AG20443 (cell line): ENCODE measurements around the gene ADAMTSL4.
"Not testable (repeated sequence)": the region's sequence is repeated elsewhere in the genome, so short reads cannot be mapped to it uniquely, and the experiment has no call there.

Experiments
- DNase-seq: peaks from one replicate; pipeline ENCODE4 v3.0.0; 2012; ENCODE audit warnings: low spot score, mixed read lengths

ADAMTSL4 gene

GRCh38 chr1:150555198-150555970 lies 6.2 kb downstream of the ADAMTSL4 start:
- DNase-seq: no peak

DNA sequence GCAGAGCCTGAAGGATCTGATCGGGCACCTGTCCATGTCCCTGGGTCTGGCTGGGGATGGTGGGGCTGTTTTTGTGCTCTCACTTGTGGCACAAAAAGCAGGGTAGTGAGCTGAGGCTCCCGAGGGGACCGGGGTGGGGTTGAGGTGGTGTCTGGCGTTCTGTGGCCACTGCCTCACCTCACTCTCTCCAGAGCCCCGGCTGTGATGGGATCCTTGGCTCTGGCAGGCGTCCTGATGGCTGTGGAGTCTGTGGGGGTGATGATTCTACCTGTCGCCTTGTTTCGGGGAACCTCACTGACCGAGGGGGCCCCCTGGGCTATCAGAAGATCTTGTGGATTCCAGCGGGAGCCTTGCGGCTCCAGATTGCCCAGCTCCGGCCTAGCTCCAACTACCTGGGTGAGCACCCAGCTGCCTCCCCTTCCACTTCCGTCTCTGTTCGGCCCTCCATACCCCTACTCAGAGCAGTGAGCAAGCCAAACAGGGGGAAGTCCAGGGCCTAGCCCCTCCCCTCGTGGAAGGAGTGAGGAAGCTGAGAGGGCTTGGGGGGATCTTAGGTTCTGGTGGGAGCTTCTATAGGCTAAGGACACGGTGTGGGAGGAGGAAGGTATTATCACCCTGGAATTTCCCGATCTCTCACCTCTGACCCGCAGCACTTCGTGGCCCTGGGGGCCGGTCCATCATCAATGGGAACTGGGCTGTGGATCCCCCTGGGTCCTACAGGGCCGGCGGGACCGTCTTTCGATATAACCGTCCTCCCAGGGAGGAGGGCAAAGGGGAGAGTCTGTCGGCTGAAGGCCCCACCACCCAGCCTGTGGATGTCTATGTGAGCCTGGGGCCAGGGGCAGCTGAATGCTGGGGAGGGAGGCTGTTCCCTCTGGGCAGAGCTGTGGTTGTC lies 7.0 kb downstream of the ADAMTSL4 start:
- no peak for DNase-seq

DNA sequence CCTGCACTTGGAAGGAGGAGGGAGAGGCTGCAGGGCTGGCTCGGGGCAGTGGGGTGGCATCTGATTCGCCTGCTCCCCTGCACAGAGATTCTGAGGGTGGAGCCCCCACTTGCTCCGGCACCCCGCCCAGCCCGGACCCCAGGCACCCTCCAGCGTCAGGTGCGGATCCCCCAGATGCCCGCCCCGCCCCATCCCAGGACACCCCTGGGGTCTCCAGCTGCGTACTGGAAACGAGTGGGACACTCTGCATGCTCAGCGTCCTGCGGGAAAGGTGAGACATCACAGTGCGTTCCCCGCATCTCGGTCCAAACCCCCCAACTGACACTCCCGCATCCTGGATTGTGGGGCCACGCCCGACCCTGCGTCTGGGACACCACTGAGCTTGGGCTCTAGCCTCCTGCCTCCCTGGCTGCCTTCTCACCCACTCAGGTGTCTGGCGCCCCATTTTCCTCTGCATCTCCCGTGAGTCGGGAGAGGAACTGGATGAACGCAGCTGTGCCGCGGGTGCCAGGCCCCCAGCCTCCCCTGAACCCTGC lies 7.9 kb downstream of the ADAMTSL4 start:
- DNase-seq: no peak

GRCh38 chr1:150557813-150558212 lies 8.6 kb downstream of the ADAMTSL4 start:
- no peak for DNase-seq

GRCh38 chr1:150558303-150558704 lies 9.1 kb downstream of the ADAMTSL4 start:
- DNase-seq: no peak

DNA sequence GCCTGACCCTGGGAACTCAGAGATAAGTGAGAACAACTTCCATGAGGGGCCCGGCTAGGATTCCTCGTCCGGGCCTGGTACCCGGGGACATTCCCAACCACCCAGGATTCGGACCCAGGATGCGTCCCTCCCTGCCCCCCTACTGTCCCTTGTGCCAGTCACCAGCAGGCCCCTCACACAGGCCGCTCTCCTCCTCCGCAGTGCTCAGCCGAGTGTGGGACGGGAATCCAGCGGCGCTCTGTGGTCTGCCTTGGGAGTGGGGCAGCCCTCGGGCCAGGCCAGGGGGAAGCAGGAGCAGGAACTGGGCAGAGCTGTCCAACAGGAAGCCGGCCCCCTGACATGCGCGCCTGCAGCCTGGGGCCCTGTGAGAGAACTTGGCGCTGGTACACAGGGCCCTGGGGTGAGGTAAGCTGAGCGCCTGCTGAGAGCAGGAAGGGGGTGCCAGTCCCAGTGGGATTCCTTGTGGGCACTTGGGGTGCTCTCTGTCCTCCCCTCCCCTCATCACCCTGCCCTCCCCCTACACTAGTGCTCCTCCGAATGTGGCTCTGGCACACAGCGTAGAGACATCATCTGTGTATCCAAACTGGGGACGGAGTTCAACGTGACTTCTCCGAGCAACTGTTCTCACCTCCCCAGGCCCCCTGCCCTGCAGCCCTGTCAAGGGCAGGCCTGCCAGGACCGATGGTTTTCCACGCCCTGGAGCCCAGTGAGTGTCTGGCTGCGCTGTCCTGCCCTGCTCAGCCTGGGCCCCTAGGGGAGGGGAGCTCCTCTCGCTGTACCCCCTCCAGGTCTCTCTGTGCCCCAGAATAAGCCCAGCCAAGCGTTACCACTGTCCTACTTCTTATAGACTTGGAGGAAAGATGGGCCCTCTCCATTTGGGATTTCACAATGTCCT lies 9.8 kb downstream of the ADAMTSL4 start:
- no peak for DNase-seq

GRCh38 chr1:150559656-150560010 lies 10.4 kb downstream of the ADAMTSL4 start:
- DNase-seq: no peak

- peak; percentile 69 for DNase-seq
Observed at GRCh38 chr1:150560011-150560438, 10.8 kb downstream of the ADAMTSL4 start.

- DNase-seq: peak; percentile 83
Observed at GRCh38 chr1:150560576-150561253, 11.5 kb downstream of the ADAMTSL4 start.

DNA sequence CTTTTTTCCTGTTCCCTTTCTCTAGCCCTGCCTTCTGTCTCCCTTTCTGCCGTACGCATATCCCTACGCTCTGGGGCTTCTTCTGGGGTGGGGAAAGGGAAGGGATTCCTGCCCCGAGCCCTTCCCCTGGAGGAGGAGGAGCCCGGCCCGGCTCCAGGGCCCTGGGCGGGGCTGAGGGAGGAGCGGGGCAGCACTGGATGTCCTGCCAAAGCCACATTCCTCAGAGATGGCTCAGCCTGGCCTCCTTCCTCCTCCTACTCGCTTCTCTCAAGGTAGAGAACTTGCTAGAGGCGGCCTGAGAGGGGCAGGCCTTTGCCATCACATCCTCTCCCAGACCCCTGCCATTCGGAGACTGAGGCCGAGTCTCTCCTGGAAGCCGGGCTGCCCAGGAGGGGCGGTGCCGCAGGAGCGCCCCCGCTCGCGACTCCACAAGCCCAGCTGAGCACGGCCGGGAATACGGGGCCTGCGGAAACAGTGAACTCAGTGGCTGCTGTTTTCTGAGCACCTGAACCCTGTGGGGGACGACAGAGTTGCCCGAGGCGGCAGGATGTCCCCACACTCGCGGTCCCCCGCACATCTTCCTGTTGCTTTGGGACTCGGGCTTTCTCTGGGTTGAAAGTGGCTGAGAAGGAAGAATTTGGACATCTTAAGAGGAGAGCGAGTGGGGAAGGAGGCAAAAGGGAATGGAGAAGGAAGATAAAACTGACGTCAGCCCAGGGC lies 12.2 kb downstream of the ADAMTSL4 start:
- DNase-seq: peak; percentile 95

GRCh38 chr1:150561974-150562445 lies 12.8 kb downstream of the ADAMTSL4 start:
- DNase-seq: peak; percentile 89

DNA sequence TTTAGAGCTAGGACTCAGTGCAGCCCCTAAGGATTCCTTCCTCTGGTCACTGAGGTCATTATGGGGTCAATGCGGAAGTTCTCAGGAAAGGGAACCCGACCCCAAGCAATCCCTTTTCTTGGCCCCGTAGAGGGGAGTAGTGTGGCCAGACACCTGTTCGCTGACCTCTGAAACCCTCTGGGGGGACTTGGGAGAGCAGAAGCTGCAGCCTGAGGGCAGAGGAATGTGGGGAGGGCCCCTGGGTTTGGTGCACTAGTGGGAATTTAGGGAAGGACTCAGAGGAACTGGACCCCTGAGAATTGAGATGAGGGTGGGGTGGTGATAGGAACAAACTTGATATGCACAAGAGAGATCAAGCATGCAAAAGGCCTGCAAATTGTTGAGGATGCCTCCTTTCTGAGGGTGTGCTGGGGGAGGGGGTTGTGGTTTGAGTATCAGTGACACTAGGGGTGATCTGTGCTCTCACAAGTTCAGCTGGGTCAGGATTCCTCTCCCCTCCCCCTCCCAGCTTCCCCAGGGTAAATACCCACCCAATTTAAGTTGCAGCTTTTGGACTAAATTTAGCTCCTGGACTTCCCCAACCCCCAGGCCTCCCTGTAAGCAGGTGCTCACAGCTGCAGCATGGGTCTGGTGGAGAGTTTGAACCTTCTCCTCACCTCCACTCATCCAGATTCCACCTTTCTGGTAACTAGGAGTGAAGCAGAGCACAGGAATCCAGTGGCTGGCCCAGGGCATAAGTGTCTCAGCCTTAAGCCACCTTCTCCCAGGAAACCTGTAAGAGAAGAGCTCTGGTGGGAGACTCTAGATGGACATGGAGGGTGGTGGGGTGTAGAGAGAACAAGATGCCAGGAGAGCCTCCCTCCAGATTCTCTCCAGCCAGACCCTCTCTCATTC lies 13.5 kb downstream of the ADAMTSL4 start:
- DNase-seq: no peak

- DNase-seq: no peak
Observed at GRCh38 chr1:150563340-150564038, 14.3 kb downstream of the ADAMTSL4 start.

DNA sequence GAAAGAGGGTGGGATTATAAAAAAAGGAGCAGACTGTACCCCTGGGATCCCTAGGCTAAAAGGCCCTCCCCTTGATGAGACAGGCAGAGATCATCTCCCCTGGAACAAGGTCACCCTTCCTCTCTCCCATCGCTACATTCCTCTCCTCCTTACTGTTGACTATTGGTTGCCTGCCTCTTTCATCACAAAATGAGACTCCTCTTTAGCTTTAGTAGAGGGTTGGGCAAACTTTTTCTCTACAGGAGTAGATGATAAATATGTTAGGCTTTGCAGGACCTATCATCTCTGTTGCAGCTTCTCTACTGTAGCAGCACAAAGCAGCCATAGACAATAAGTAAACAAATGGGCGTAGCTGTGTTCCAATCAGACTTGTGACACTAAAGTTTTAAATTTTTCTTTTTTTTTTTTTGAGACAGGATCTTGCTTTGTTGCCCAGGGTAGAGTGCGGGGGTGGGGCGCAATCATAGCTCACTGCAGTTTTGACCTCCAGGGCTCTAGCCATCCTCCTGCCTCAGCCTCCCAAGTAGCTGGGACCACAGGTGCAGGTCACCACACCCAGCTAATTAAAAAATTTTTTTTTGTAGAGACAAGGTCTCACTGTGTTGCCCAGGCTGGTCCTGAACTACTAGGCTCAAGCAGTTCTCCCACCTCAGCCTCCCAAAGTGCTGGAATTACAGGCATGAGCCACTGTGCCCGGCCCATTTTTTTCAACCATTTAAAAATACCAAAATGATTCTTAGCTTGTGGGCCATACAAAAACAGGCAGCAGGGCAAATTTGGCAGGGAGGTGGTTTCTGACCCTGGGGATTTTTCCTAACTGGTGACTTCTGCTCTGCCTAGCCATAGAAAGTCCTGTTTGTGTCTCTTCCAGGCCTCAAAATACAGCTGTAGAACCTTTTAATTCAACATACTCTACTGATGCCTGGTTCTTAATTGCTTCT lies 15.1 kb downstream of the ADAMTSL4 start:
- DNase-seq: no peak

- DNase-seq: not testable (repeated sequence)
Observed at GRCh38 chr1:150565240-150565991, 16.2 kb downstream of the ADAMTSL4 start.

DNA sequence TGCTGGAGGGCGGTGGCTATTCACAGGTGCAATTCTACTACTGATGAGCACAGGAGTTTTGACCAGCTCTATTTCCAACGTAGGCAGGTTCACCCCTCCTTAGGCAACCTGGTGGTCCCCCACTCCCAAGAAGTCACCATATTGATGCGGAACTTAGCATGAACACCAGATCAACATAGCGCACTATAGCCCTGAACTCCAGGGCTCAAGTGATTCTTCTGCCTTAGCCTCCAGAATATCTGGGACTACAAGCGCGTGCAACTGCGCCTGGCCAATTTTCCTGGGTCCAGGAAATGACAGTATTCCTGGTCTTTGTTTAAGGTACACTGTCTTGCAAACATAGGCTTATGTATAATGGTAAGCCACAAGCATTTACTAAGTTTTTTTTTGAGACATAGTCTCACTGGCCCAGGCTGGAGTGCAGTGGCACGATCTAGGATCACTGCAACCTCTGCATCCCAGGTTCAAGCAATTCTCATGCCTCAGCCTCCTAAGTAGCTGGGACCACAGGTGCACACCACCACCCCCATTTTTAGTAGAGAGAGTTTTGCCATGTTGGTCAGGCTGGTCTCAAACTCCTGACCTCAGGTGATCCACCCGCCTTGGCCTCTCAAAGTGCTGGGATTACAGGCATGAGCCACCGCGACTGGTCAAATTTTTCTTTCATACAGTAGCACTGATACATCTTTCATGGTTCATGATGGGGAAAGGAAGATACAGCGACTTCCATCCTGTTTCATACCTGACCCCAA lies 17.6 kb downstream of the ADAMTSL4 start:
- DNase-seq: no peak
